ENCODE results near the gene IFNGR2. TPM values are rescaled to one million over a fixed set of nuclear protein-coding genes. Genes with fewer than 3 reads are reported as not detected.

The IFNGR2 gene
- total RNA-seq, 1 experiment from 2014 or later: 44.1 TPM

GRCh38 chr21:33398361-33398760, 4.9 kb upstream of the IFNGR2 start:
- H3K14ac ChIP-seq (ENCODE audit: insufficient read depth, low read length): no peak overlapping the region
- H4K5ac ChIP-seq (ENCODE audit: insufficient read length, low read depth, low read length): no peak overlapping the region
- TF ChIP-seq CTCF (conservative IDR thresholded peaks at IDR 0.05): no peak
- H3K79me2 ChIP-seq (ENCODE audit: insufficient read depth, low read length): no peaks in the 10 kb centered on the region
- no peak for DNase-seq
- no peaks in the 10 kb centered on the region for H4K20me1 ChIP-seq (ENCODE audit: control insufficient read depth, insufficient read depth, insufficient read length)
- no peaks in the 10 kb centered on the region for H3K9me3 ChIP-seq (ENCODE audit: control insufficient read depth, low read depth, low read length)
- no peak overlapping the region for H2BK12ac ChIP-seq (ENCODE audit: insufficient read length, low read depth, low read length)
- H3K4me1 ChIP-seq (ENCODE audit: insufficient read depth, low read length): no peaks in the 10 kb centered on the region
- H3K23ac ChIP-seq (ENCODE audit: insufficient read length, low read depth, low read length): no peak overlapping the region
- no peak overlapping the region for H2BK15ac ChIP-seq (ENCODE audit: low read depth, low read length)
- H3K23me2 ChIP-seq (ENCODE audit: insufficient read length, low read depth, low read length, poor library complexity, severe bottlenecking): peaks cover 3% of the 10 kb centered on the region
- H3K27me3 ChIP-seq (ENCODE audit: insufficient read depth, low read length): no peaks in the 10 kb centered on the region
- WGBS (ENCODE audit: extremely low coverage, insufficient read length, low lambda C conversion rate): no CpG with 5 or more reads among the region's 5 CpGs
- no peak overlapping the region for H2BK120ac ChIP-seq (ENCODE audit: low read depth, low read length, poor library complexity, severe bottlenecking)
- no peak overlapping the region for H4K8ac ChIP-seq (replicated peaks; ENCODE audit: insufficient read length, low read depth, low read length)
- H3K27me3 Mint-ChIP-seq (ENCODE audit: low read depth): peaks cover 6% of the 10 kb centered on the region
- no peak overlapping the region for H3K27ac ChIP-seq (ENCODE audit: insufficient read length, low read depth, low read length)
- no peaks in the 10 kb centered on the region; a peak in 1 of 7 replicates for H3K36me3 Mint-ChIP-seq (ENCODE audit: insufficient read depth in 1 of 3, low read depth in 3 of 3)
- no peak overlapping the region for H3K4me2 ChIP-seq (ENCODE audit: insufficient read depth, insufficient read length, low read length)
- no peaks in the 10 kb centered on the region; a peak in 1 of 5 replicates for H3K9me3 Mint-ChIP-seq
- H3K9ac ChIP-seq (ENCODE audit: extremely low read depth, insufficient read length, low read length): no peak overlapping the region
- no peak overlapping the region for H2AK5ac ChIP-seq (ENCODE audit: insufficient read length, low read length)
- H3K27ac Mint-ChIP-seq: no peak overlapping the region
- H3K79me1 ChIP-seq (ENCODE audit: insufficient read depth, low read depth, low read length, poor library complexity, severe bottlenecking): no peaks in the 10 kb centered on the region
- no peak overlapping the region for H3K4me3 Mint-ChIP-seq
- H2BK20ac ChIP-seq (ENCODE audit: low read depth, low read length, poor library complexity, severe bottlenecking): no peak overlapping the region
- no peak overlapping the region for H3T11ph ChIP-seq (ENCODE audit: low read length)
- H3K4ac ChIP-seq (ENCODE audit: low read depth, low read length): no peak overlapping the region
- H2BK5ac ChIP-seq (ENCODE audit: insufficient read length, low read length): no peak overlapping the region
- H4K91ac ChIP-seq (ENCODE audit: insufficient read length, low read depth, low read length): no peak overlapping the region
- no peak overlapping the region for H2AFZ ChIP-seq (ENCODE audit: low read length)
- no peak overlapping the region for H3K18ac ChIP-seq (ENCODE audit: insufficient read length, low read depth, low read length)
- H3K56ac ChIP-seq (ENCODE audit: insufficient read length, low read depth, low read length): no peak overlapping the region
- H3K4me1 Mint-ChIP-seq: 0 out of 4 replicates have a peak, but pooled peaks cover 0 to 3% of the 10 kb centered on the region in 2 experiments
